Measurements from ENCODE around the gene RAB11FIP3. TPM values are rescaled to one million over a fixed set of nuclear protein-coding genes. Genes with fewer than 3 reads are reported as not detected.

Gene RAB11FIP3
- total and polyA plus RNA-seq, 10 of the 15 experiments (the other 5 are each of a cell fraction or from before 2014, with no cell fraction given), result 1.2 to 27.3 (median 7.7) TPM

GRCh38 chr16:516301-516700, 90.9 kb downstream of the RAB11FIP3 start:
- in situ Hi-C loops (cut with MboI), result no loop called here
- ChIA-PET POLR2A (no interaction called here), RAD21 (ENCODE audit: unreplicated experiment) (no interaction called here), CTCF (interaction anchor here (2.2 kb wide), 1 partner anchor 10 kb away, joined by 6 read pairs; no protein-coding TSS in a partner anchor), SMC1A (ENCODE audit: uncharacterized antibody, unreplicated experiment) (no interaction called here)
- H3K9me3 ChIP-seq (replicated peaks; ENCODE audit: control insufficient read depth, insufficient read depth, low read length), result no peaks in the 10 kb centered on the region
- DNase-seq (ENCODE audit: low read depth, low spot score), result no peak
- peaks cover 0 to 2% of the 10 kb centered on the region in 2 experiments; a peak in 3 of 4 replicates for H3K36me3 ChIP-seq (ENCODE audit: control insufficient read depth in 2 of 2, insufficient read depth in 2 of 2, low read length in 1 of 2)
- H3K4me1 ChIP-seq (ENCODE audit: control insufficient read depth, insufficient read depth, low read length), result no peaks in the 10 kb centered on the region
- no peak overlapping the region for H3K27ac ChIP-seq (ENCODE audit: control insufficient read depth, insufficient read depth)
- H3K27me3 ChIP-seq (replicated peaks in 1 of 2; ENCODE audit: control insufficient read depth in 2 of 2, insufficient read depth in 2 of 2, low read length in 1 of 2), result no peaks in the 10 kb centered on the region
- no peak overlapping the region for H2AFZ ChIP-seq (ENCODE audit: control insufficient read depth, low read depth, low read length)
- no peak overlapping the region for H3K4me3 ChIP-seq
- TF ChIP-seq POLR2AphosphoS2 (IDR thresholded peaks at IDR 0.05; ENCODE audit: low read depth, low read length) (no peak), ZNF207 (IDR thresholded peaks at IDR 0.05; ENCODE audit: borderline replicate concordance) (no peak), RUNX3 (IDR thresholded peaks at IDR 0.05; ENCODE audit: low read length) (no peak), MYC (IDR thresholded peaks at IDR 0.05; ENCODE audit: insufficient read depth, insufficient read length, insufficient replicate concordance, low read length, severe bottlenecking) (no peak), SMAD1 (IDR thresholded peaks at IDR 0.05; ENCODE audit: low read depth, partially characterized antibody) (no peak), RAD51 (IDR thresholded peaks at IDR 0.05) (no peak)
- no peak for ATAC-seq
- H3K9ac ChIP-seq (ENCODE audit: control insufficient read depth, insufficient read depth, low read length), result no peak overlapping the region
- H3K79me2 ChIP-seq (ENCODE audit: control insufficient read depth, insufficient read depth, low read length), result no peaks in the 10 kb centered on the region
- intact Hi-C loops (cut with micrococcal nuclease; ENCODE audit: unreplicated experiment), result no loop called here
- FAIRE-seq, result no peak
- BruUV-seq (replicated peaks), result no TSS peak
- no peak overlapping the region for H3K4me2 ChIP-seq (ENCODE audit: control insufficient read depth, insufficient read depth)
- 97% methylated on average over 8 of the region's 8 CpGs for WGBS (ENCODE audit: insufficient coverage, insufficient replicate concordance, low lambda C conversion rate, missing lambda C conversion rate)
- no peaks in the 10 kb centered on the region for H4K20me1 ChIP-seq (ENCODE audit: control insufficient read depth, insufficient read depth)

GRCh38 chr16:518858-519257, 93.4 kb downstream of the RAB11FIP3 start:
- Histone ChIP-seq H3K79me2 (ENCODE audit: control insufficient read depth, insufficient read depth, low read length) (no peaks in the 10 kb centered on the region; the same call in 1 of the 2 replicates), H4K20me1 (ENCODE audit: control insufficient read depth, insufficient read depth) (no peaks in the 10 kb centered on the region), H3K4me1 (ENCODE audit: control insufficient read depth, insufficient read depth, low read length) (no peaks in the 10 kb centered on the region; the same call in 1 of the 2 replicates), H3K36me3 (ENCODE audit: control insufficient read depth in 2 of 2, insufficient read depth in 2 of 2, low read length in 1 of 2) (peaks cover 0 to 2% of the 10 kb centered on the region in 2 experiments; a peak in 3 of 4 replicates), H3K4me2 (ENCODE audit: control insufficient read depth, insufficient read depth) (no peak overlapping the region), H2AFZ (ENCODE audit: control insufficient read depth, low read depth, low read length) (no peak overlapping the region), H3K9ac (ENCODE audit: control insufficient read depth, insufficient read depth, low read length) (no peak overlapping the region), H3K27me3 (replicated peaks in 1 of 2; ENCODE audit: control insufficient read depth in 2 of 2, insufficient read depth in 2 of 2, low read length in 1 of 2) (no peaks in the 10 kb centered on the region), H3K4me3 (no peak overlapping the region), H3K27ac (ENCODE audit: control insufficient read depth, insufficient read depth) (no peak overlapping the region), H3K9me3 (replicated peaks; ENCODE audit: control insufficient read depth, insufficient read depth, low read length) (no peaks in the 10 kb centered on the region)
- ATAC-seq, result no peak
- WGBS (ENCODE audit: insufficient coverage, insufficient replicate concordance, low lambda C conversion rate, missing lambda C conversion rate), result 97% methylated on average over 9 of the region's 9 CpGs
- BruUV-seq (replicated peaks), result no TSS peak
- ChIA-PET CTCF (interaction anchor here (0.6 kb wide), 1 partner anchor 35 kb away, joined by 3 read pairs; no protein-coding TSS in a partner anchor), POLR2A (interaction anchor here (0.8 to 0.9 kb wide), 2 partner anchors 9 to 148 kb away, joined by 3 read pairs; partner anchors contain the start of genes CAPN15 and MRPL28), RAD21 (ENCODE audit: unreplicated experiment) (no interaction called here), SMC1A (ENCODE audit: uncharacterized antibody, unreplicated experiment) (no interaction called here)
- FAIRE-seq, result no peak
- no peak for DNase-seq (ENCODE audit: low read depth, low spot score)
- in situ Hi-C loops (cut with MboI) (no loop called here), intact Hi-C loops (cut with micrococcal nuclease; ENCODE audit: unreplicated experiment) (no loop called here)
- no peak for TF ChIP-seq BCL3 (IDR thresholded peaks at IDR 0.05; ENCODE audit: borderline replicate concordance, insufficient read depth, low read depth, low read length, poor library complexity, severe bottlenecking)
- no peak for TF ChIP-seq FOS (IDR thresholded peaks at IDR 0.05; ENCODE audit: borderline replicate concordance, extremely low read depth, insufficient read length)
- no peak for TF ChIP-seq TCF3 (IDR thresholded peaks at IDR 0.05; ENCODE audit: borderline replicate concordance, insufficient read depth, low read depth, low read length)
- TF ChIP-seq ZBTB33 (IDR thresholded peaks at IDR 0.05), result no peak
- TF ChIP-seq BACH1 (IDR thresholded peaks at IDR 0.05; ENCODE audit: borderline replicate concordance), result no peak
- no peak for TF ChIP-seq BCL11A (IDR thresholded peaks at IDR 0.05; ENCODE audit: low read depth, low read length)
- TF ChIP-seq SPI1 (IDR thresholded peaks at IDR 0.05; ENCODE audit: borderline replicate concordance, insufficient read depth, low read depth, low read length), result no peak
- no peak for TF ChIP-seq MYC (IDR thresholded peaks at IDR 0.05; ENCODE audit: insufficient read depth, insufficient read length, insufficient replicate concordance, low read length, severe bottlenecking)
- no peak for TF ChIP-seq NR2C1 (IDR thresholded peaks at IDR 0.05)
- TF ChIP-seq TARDBP (IDR thresholded peaks at IDR 0.05; ENCODE audit: borderline replicate concordance), result no peak
